HepG2 (cell line): ENCODE results near the gene TMEM45A. TPM values are rescaled to one million over a fixed set of nuclear protein-coding genes. Genes with fewer than 3 reads are reported as not detected.

Source experiments
- ATAC-seq: fragments of 200-7000 bp; cut with Tn5 transposase; 3 replicates; pipeline ENCODE4 v1.9.1; 2020; ENCODE audit warnings: mild to moderate bottlenecking, moderate library complexity
- BruUV-seq: library from RNA; stranded (reverse); fragments of 400-500 nt; replicated peaks from 2 replicates; lab custom pipeline; 2021; lab: Mats Ljungman, UMichigan
- CTCF ChIA-PET: fragments of 300-600 bp; formaldehyde crosslinking; extraction: SDS; loops from one replicate; lab custom pipeline; 2021; ENCODE audit warnings: low total read pairs, inconsistent platforms, low intra/inter-chr PET ratio; lab: Yijun Ruan, JAX
- POLR2A ChIA-PET: fragments of 350-600 bp; sonication (Branson Sonifier 250); formaldehyde crosslinking; loops from one replicate; lab custom pipeline; 2020; ENCODE audit warnings: antibody characterized with exemption, inconsistent platforms; lab: Yijun Ruan, JAX
- DNase-seq: peaks from one replicate; pipeline ENCODE4 v3.0.0-alpha.2; 2015; ENCODE audit warnings: low spot score
- FAIRE-seq: peaks from 3 replicates; lab custom pipeline; 2011; peaks lifted over from hg19 to GRCh38; lab: Jason Lieb, UNC
- H2AFZ ChIP-seq: one replicate; pipeline ENCODE4 v1.6.1; 2011; ENCODE audit warnings: low read length, inconsistent platforms
- H3K27ac ChIP-seq: fragments of 300-600 bp; 3 replicates; pipeline ENCODE4 v1.8.0; 2011; ENCODE audit warnings: mixed run types, mild to moderate bottlenecking, mixed read lengths, low read length, inconsistent platforms; ENCODE audit not compliant: insufficient read depth; ENCODE audit errors: extremely low read length
- H3K27me3 ChIP-seq, 2 experiments: fragments of 200-600 bp in 1 of 2; 2 replicates in 1 of 2; 3 replicates in 1 of 2; pipeline versions ENCODE4 v1.6.0 to v1.8.0; 2011; ENCODE audit warnings: low read length in 2 of 2, mild to moderate bottlenecking in 2 of 2, moderate library complexity in 2 of 2, inconsistent platforms in 1 of 2; ENCODE audit not compliant: insufficient read depth in 2 of 2, control insufficient read depth in 1 of 2
- H3K36me3 ChIP-seq, 2 experiments: fragments of 200-600 bp in 1 of 2; replicated peaks in 1 of 2; 2 replicates in 1 of 2; 3 replicates in 1 of 2; pipeline versions ENCODE4 v1.5.1 to v1.8.0; 2011; ENCODE audit warnings: low read length in 2 of 2, inconsistent platforms in 1 of 2; ENCODE audit not compliant: insufficient read depth in 2 of 2, control insufficient read depth in 1 of 2
- H3K4me1 ChIP-seq: 2 replicates; pipeline ENCODE4 v1.5.1; 2012; ENCODE audit warnings: low read length, inconsistent platforms; ENCODE audit not compliant: insufficient read depth
- H3K4me2 ChIP-seq: 2 replicates; pipeline ENCODE4 v1.6.0; 2011; ENCODE audit warnings: low read depth, low read length, inconsistent platforms
- H3K4me3 ChIP-seq, 3 experiments: fragments of 200-600 bp in 1 of 3; sonication (generic), shearing (Covaris generic) in 1 of 3; replicated peaks in 1 of 3; 2 replicates each; pipeline ENCODE4 v1.5.1; 2011 to 2016; ENCODE audit warnings: low read length in 3 of 3, inconsistent platforms in 2 of 3, low read depth in 2 of 3, mild to moderate bottlenecking in 2 of 3, control low read depth in 1 of 3, mixed read lengths in 1 of 3; ENCODE audit not compliant: insufficient read depth in 1 of 3
- H3K79me2 ChIP-seq: one replicate; pipeline ENCODE4 v1.6.1; 2011; ENCODE audit warnings: low read length, inconsistent platforms; ENCODE audit not compliant: insufficient read depth
- H3K9ac ChIP-seq: 2 replicates; pipeline ENCODE4 v1.6.0; 2011; ENCODE audit warnings: mild to moderate bottlenecking, low read depth, low read length, inconsistent platforms; ENCODE audit not compliant: insufficient read depth
- H3K9me3 ChIP-seq: 2 replicates; pipeline ENCODE4 v1.5.1; 2012; ENCODE audit warnings: mild to moderate bottlenecking, low read length
- H4K20me1 ChIP-seq: 2 replicates; pipeline ENCODE4 v1.6.0; 2011; ENCODE audit warnings: inconsistent platforms, mild to moderate bottlenecking, low read length, moderate library complexity; ENCODE audit not compliant: insufficient read depth
- CENPBD1 ChIP-seq: sonication (generic); formaldehyde crosslinking; IDR thresholded peaks from 2 replicates; pipeline ENCODE4 v1.8.0; 2022; ENCODE audit warnings: missing genetic modification reagents, low read depth, mild to moderate bottlenecking, borderline replicate concordance
- MED13 ChIP-seq: sonication (generic); formaldehyde crosslinking; IDR thresholded peaks from 2 replicates; pipeline ENCODE4 v1.5.0; 2020; ENCODE audit warnings: missing genetic modification reagents
- MXD4 ChIP-seq: IDR thresholded peaks from 2 replicates; pipeline ENCODE4 v1.6.1; 2016; ENCODE audit warnings: mild to moderate bottlenecking, missing biosample characterization, missing genetic modification reagents
- NR2F6 ChIP-seq, 2 experiments: IDR thresholded peaks; 2 replicates each; pipeline ENCODE4 v1.6.1; 2016; ENCODE audit warnings: antibody characterized with exemption in 1 of 2, mild to moderate bottlenecking in 1 of 2
- TRIM24 ChIP-seq: sonication (generic); formaldehyde crosslinking; IDR thresholded peaks from 2 replicates; pipeline ENCODE4 v1.8.0; 2022; ENCODE audit warnings: mild to moderate bottlenecking, missing genetic modification reagents
- ZNF337 ChIP-seq: sonication (generic); formaldehyde crosslinking; IDR thresholded peaks from 2 replicates; pipeline ENCODE4 v1.5.1; 2020; ENCODE audit warnings: missing genetic modification reagents, low read depth, mild to moderate bottlenecking, borderline replicate concordance
- ZNF350 ChIP-seq: sonication (generic); formaldehyde crosslinking; IDR thresholded peaks from 2 replicates; pipeline ENCODE4 v1.4.0; 2020; ENCODE audit warnings: mild to moderate bottlenecking, low read depth, missing genetic modification reagents, borderline replicate concordance
- ZNF530 ChIP-seq: sonication (generic); formaldehyde crosslinking; IDR thresholded peaks from 2 replicates; pipeline ENCODE4 v1.5.0; 2020; ENCODE audit warnings: low read depth, mild to moderate bottlenecking, missing genetic modification reagents
- ZNF580 ChIP-seq: IDR thresholded peaks from 2 replicates; pipeline ENCODE4 v1.6.1; 2016; ENCODE audit warnings: low read depth, borderline replicate concordance
- WGBS: methylation state at CpG from one replicate; pipeline ENCODE4 v1.1.6; 2017; ENCODE audit warnings: low lambda C conversion rate; 5-methylcytosine and 5-hydroxymethylcytosine counted together
- in situ Hi-C: cut with HindIII; loops from 2 replicates; pipeline ENCODE4 v1.10.0; 2017; ENCODE audit warnings: low pct_unique_long_range_greater_than_20kb; ENCODE audit not compliant: extremely low pct_ligation_motif_present
- intact Hi-C: fragments of 100-400 bp; cut with micrococcal nuclease; formaldehyde crosslinking; loops from one replicate; pipeline ENCODE4 v1.10.0; 2022; ENCODE audit not compliant: unreplicated experiment
- polyA plus RNA-seq, 8 experiments: library from polyadenylated mRNA; depleted of rRNA in 3 of 8; stranded (reverse) in 7 of 8; unstranded in 1 of 8; fragments of >200 nt; fragmentation: Illumina TruSeq in 4 of 8; extraction: Trizol in 4 of 8; gene quantifications; 2 replicates each; pipeline versions ENCODE4 v1.2.1 to v1.2.3, GENCODE V29; 2011 to 2016; ENCODE audit warnings: low read depth in 4 of 8, missing spikeins in 1 of 8, mixed read lengths in 1 of 8; ENCODE audit not compliant: insufficient read depth in 1 of 8
- total RNA-seq, 5 experiments: library from RNA; depleted of rRNA; stranded (reverse); fragments of >200 nt; fragmentation: Illumina TruSeq; extraction: Trizol; gene quantifications; 2 replicates each; pipeline ENCODE4 v1.2.3, GENCODE V29; 2016; ENCODE audit warnings: low read depth in 1 of 5
- TF ChIP-seq, protein P1 (sequence below): sonication (generic); formaldehyde crosslinking; IDR thresholded peaks from 2 replicates; pipeline ENCODE4 v1.4.0; 2020; ENCODE audit warnings: missing genetic modification reagents

TMEM45A gene
- total and polyA plus RNA-seq, 2 of the 13 experiments (the other 11 are each of a cell fraction or from before 2014, with no cell fraction given): 14.8 to 38.5 TPM

DNA sequence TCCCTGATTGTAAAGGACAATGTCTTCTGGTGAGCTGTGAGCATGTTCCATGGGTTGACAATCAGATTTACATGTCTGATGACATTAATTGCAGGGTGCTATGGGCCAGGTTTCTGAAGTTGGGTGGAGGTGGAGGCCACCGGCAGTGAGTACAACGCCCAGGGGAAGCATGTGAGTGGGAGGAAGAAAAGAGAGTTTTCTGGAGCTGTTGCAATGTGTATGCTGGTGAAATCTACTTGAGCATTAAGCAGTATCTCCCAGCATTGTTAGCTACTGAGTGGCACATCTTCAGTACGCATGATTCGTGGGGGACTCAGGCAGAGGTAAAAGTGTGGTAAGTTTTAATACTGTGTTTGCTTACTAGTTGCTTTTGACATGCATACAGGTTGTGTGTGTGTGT lies 26.6 kb downstream of the TMEM45A start:
- BruUV-seq: no TSS peak
- no peaks in the 10 kb centered on the region for H3K9me3 ChIP-seq
- WGBS: 60% methylated on average over 4 of the region's 4 CpGs
- H3K4me3 ChIP-seq: no peak overlapping the region
- POLR2A ChIA-PET: no interaction called here
- no peaks in the 10 kb centered on the region for H4K20me1 ChIP-seq
- no peak overlapping the region for H3K4me2 ChIP-seq
- FAIRE-seq (no peak), DNase-seq (no peak), ATAC-seq (no peak)
- H2AFZ ChIP-seq: no peak overlapping the region
- in situ Hi-C loops: no loop called here
- H3K27ac ChIP-seq: no peak overlapping the region
- intact Hi-C loops: no loop called here
- CTCF ChIA-PET: no interaction called here
- no peaks in the 10 kb centered on the region for H3K79me2 ChIP-seq
- H3K27me3 ChIP-seq: no peaks in the 10 kb centered on the region
- H3K9ac ChIP-seq: no peak overlapping the region
- no peak for TF ChIP-seq ZNF337 (CRISPR knock-in tag)
- no peak for TF ChIP-seq NR2F6 (IDR thresholded peaks at IDR 0.05)
- TF ChIP-seq NR2F6 (CRISPR knock-in tag; IDR thresholded peaks at IDR 0.05): no peak
- no peak for TF ChIP-seq MXD4
- no peak for TF ChIP-seq TRIM24 (CRISPR knock-in tag)
- TF ChIP-seq CENPBD1 (CRISPR knock-in tag): no peak
- no peak for TF ChIP-seq ZNF530 (CRISPR knock-in tag)
- TF ChIP-seq MED13 (CRISPR knock-in tag): no peak
- no peak for TF ChIP-seq ZNF580 (CRISPR knock-in tag)
- no peak for TF ChIP-seq ZNF350 (CRISPR knock-in tag)
- TF ChIP-seq, protein P1, sequence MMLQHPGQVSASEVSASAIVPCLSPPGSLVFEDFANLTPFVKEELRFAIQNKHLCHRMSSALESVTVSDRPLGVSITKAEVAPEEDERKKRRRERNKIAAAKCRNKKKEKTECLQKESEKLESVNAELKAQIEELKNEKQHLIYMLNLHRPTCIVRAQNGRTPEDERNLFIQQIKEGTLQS: no peak
- H3K36me3 ChIP-seq: peaks cover 2 to 16% of the 10 kb centered on the region in 2 experiments; a peak in 3 of 5 replicates
- no peaks in the 10 kb centered on the region for H3K4me1 ChIP-seq
